GM19452 (cell line): Measurements from ENCODE around the gene TIGD2.
A peak's percentile ranks its signal among the peaks of the same experiment; 100 is the strongest.

Source experiments
- ATAC-seq: cut with Tn5 transposase; IDR thresholded peaks from one replicate; pipeline ENCODE4 v1.9.1; 2021; ENCODE audit not compliant: unreplicated experiment

The TIGD2 gene

DNA sequence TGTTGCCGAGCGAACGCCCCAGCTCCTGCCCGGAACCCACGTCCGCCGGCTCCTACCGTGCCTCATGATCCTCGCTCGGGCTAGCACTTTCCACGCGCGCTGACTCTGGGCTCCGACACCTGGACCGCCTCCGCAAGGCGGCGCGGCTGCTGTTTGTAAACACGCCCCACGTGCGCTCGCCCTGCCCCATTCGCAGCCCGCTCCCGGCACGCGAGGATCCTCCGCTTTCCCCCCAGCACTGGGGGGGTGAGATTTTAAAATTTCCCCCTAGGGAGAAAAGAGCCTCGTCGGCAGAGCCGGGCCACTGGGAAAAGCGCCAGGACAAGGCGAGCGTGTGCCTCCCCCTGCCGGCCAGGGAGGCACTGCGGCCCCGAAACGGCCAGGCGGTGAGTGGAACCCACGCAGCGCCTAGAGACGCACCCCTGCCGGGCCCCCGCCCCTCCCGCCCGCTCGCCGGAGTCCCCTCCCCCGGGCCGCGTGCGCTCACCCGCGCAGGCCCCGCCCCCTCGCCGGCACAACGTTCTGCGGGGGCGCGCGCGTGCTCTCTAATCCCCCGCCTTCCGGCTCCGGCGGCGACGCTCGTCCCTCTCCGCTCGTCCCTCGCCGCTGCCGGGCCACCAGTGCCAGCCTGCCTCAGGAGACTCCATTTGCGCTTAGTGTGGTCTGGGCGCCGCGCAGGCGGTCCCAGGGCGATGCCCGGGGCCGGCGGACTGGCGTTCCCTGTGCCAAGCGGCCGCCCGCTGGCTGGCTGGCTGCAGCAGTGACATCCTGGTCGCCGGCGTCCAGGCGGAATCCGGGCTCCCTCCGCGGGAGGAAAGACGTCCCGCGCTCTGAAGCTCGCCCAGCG, at the start of gene TIGD2:
Gene TIGD2, plus strand, starts transcription at position 548 of the 847 bp plus-strand sequence. CDS start 1,442 bp downstream, outside the sequence.
- ATAC-seq: peak; percentile 91

DNA sequence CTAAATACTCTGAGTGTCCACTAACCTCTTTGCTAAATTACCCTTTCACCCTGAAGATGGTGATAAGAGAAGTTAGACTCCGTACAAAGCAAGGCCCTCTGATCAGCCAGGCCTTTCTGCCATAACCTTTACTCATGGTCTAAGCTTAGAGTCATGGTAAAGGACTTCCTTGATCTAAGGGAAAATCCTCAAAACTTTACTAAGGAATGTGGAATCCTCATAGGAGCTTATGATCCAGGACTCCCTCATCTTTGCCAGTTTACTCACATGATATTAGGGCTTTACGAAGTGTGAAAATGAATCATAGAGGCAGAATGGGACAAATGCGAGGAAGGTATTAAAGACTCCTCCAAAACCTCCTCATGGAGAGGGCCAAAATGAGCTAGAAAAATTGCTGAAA, 46.5 kb upstream of the TIGD2 start:
- no peak for ATAC-seq

DNA sequence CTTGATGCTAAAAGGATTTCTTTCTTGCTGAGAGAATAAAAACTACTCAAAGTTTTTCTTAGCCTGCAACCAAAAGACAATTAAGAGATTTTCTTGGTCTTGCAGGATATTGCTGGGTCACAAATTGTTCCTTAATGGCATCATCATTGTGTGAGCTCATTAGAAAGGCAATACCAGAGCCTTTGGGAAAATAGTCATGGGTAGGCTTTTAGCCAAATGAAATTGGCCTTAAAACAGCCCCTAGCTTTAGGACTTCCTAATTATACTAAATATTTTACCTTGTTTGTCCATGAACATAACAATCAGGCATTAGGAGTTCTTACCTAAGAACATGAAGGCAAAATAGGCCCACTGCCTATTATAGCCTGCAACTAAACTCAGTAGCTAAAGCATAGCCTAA, 43.9 kb upstream of the TIGD2 start:
- no peak for ATAC-seq

DNA sequence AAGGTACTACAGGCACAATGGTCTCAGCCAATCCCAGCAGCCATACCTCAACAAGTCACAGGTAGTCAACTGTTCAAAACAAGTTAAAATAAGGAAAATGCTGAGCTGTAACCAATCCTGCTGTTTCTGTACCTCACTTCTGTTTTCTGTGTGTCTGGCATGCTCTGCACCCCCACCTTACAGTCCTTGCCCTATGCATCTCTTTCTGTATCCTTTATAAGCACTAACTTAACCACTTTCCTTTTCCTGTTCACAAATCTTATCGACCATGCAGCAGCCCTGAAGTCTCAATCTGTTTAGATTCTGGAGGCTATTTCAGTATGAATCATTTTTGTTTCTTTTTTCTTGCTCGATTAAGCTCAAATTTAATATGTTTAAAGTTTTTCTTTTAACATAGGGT, 41.9 kb upstream of the TIGD2 start:
- peak; percentile 66 for ATAC-seq

DNA sequence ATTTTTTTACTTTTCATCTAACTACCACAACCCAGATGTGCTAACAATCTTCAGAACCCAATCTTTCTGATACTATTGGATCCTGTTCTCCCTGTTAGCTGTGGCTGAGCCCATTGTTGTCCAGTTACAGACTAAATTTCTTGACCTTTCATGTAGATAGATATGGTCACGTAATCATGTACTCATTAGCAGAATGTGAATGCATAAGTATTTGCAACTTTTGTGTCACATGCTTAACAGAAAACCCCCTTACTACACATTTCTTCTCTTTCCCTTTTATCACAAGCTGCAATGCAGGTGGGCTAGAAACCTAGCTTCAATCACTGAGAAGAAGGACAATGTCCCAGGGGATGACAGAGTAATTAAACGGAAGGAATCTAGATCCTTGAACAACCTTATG, 41.3 kb upstream of the TIGD2 start:
- ATAC-seq: peak; percentile 44

DNA sequence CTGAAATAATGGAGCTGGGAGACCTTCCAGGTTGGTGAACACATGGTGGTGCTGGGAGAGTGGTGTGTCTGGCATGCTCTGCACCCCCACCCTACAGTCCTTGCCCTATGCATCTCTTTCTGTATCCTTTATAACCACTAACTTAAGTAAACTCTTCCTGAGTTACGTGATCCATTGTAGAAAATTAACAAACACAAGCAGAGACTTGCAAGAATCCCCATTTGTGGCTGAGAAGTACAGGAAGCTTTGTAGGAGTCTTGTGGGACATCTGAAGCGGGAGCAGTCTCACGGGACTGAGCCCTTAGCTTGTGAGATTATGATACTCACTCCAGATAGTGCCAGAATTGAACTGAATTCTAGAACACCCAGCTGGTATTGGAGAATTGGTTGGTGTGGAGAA, 40.0 kb upstream of the TIGD2 start:
- no peak for ATAC-seq

DNA sequence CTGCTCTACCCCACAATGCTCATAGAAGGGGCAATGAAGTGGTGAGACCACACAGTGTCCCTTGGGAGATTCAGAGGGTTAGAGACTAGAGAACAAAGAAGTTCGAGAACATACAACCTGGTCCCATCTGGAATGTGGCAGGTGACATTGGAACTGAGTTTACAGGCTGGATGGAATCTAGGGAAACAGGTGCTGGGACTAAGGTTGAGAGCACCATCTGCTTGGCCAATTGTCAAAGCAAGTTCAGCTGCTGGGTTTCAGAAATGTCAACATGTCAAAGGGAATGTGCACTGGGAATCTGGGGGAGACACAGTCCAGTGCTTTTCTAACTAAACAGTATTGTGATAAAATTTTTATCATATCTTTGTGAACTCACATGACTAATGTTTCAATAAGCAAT, 38.4 kb upstream of the TIGD2 start:
- ATAC-seq: no peak

DNA sequence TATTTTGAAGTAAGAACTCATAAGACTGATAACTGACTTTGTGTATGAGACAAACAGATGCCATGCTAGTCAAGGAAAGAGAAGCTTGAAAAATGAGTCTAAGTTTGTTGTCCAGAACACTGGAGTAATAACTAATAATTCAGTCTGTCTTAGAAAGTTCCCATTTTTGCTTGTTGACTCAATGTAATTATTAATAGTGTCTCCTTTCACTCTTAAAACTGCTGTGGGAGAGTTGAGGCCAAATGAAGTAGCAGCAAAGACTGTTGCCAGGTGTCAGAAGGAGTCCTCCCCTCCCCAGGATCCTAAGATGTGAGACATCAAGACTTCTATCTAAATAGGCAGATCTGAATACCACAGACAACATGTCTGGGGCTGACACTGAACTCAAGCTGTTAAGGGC, 33.6 kb upstream of the TIGD2 start:
- no peak for ATAC-seq

DNA sequence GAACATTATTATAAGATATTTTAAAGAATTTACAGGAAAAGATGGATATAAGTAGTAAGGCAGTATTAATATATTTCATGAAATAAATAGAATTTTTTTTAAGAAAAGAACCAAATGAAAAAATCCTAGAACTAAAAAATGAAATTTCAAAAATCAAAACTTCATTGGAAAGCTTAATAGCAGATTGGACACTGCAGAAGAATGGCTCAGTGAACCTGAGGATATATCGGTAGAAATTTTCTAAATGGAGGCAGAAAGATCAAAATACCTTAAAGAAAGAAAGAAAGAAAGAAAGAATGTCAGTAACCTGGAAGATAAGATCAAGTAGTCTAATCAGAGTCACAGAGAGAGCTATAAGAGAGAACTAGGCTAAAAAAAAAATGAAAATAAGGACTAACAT, 33.0 kb upstream of the TIGD2 start:
- no peak for ATAC-seq

DNA sequence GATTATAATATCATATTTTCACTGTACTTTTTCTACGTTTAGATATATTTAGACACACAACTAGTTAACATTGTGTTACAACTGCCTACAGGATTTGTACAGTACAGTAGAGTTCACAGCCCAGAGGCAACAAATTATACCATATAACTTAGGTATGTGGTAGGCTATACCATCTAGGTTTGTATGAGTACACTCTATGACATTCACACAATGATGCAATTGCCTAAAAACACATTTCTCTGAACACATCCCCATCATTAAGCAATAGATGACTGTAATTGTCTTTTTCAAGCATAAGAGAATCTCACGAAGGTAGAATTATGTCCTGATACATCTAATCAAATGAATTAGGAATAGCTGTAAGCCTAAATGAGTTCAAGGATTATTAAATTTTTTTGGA, 12.3 kb upstream of the TIGD2 start:
- no peak for ATAC-seq

DNA sequence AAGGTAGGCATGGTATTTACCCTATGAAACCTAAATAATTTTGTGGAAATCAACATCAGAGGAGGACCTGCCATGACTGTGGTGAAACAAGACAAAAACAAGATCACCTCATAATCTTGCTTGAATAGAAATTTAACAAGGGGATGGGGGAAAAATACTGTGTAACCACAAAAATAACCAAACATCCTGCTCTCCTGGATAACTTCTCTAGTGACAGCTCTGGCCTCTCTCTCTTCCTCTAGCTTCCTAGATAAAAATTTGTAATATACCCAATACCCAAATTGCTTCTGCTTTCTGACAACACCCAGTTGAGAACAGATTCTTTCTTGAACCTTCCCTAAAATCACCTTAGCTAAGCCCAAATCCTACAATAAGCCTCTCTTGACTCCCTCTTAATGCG, 11.9 kb upstream of the TIGD2 start:
- ATAC-seq: no peak

DNA sequence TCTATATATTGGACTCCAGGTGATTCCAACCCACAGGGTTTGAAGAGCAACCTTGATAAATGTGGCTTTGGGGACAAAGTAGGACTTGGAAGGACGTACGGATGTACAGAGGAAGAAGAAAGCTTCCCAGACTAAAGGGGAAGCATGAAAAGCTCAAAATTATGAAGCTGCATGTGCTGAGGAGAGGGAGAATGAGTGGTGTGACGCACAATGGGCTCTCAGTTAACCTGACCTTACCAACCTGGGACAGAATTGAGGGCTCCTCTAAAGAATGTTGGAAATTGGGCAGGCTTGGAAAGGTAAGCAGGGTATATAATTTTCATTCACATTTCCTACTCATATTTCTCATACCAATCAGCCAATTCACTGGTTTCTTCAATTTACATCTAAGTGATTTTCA, 10.5 kb upstream of the TIGD2 start:
- ATAC-seq: peak; percentile 9

DNA sequence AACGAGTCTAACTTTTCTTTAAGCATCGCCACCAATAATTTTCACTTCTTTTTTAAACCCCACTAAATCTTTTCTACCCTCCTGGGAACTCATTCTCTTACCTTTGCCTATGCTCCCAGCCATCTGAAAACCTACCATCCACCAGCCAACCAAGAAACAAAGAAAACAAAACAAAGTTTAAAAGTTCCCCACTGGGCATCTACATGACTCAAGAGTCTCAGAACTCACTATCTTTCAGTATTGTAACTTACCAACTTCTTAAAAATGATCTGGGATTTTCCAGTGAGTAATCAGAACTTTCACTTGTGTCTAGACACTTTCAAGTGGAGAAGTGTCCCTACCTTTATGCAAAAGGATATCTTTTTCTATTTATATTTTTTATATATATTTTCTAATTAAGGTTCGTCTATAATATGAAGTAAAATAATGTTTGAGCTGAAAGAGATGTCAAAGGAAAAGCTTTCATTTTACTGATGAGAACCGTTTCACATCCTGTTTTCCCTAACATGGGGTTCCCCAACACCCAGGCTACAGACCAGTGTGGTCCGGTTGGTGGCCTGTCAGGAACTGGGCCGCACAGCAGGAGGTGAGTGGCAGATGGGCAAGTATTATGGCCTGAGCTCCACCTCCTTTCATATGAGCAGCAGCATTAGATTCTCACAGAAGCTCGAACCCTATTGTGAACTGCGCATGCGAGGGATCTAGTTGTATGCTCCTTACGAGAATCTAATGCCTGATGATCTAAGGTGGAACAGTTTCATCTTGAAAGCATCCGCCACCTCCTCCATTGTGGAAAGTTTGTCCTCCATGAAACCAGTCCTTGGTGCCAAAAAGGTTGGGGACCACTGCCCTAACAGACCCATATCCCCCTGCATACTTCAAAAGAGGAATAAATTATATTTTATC, 9.8 kb upstream of the TIGD2 start:
- ATAC-seq: peak; percentile 89

DNA sequence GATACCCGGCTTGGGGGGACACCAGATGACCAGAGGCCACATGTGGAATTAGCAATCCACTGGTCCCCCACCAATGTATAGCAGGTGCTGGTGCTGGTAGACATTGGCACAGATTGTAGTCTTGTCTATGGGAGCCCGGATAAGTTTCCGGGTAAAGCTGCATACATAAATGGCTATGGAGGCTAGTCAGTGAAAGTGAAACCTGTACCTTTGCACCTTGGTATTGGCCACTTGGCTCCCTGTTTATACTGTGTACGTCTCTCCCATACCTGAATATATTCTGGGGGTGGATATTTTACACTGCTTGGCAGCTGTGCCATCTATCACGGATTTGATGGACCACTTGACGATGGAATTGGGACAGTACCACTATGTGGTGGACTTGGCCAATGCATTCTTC, 5.6 kb upstream of the TIGD2 start:
- ATAC-seq: no peak

DNA sequence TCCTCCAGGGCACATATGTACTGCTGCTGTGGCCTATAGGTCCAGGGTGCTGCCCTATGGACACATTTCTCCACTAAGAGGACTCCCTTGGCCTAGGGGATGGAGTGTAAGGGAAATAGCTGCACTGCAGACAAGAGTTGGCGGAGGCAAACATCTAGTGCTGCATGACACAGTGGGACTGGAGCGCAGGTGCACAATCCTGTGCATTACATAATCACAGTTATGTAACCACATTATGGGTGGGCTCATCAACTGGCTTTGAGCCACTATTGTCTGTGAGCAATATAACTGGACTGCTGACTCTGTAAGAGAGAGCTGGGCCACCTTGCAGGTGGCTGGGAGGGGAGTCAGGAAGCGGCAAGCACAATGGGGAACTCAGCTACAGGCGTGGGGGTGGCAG, 3.2 kb upstream of the TIGD2 start:
- no peak for ATAC-seq

DNA sequence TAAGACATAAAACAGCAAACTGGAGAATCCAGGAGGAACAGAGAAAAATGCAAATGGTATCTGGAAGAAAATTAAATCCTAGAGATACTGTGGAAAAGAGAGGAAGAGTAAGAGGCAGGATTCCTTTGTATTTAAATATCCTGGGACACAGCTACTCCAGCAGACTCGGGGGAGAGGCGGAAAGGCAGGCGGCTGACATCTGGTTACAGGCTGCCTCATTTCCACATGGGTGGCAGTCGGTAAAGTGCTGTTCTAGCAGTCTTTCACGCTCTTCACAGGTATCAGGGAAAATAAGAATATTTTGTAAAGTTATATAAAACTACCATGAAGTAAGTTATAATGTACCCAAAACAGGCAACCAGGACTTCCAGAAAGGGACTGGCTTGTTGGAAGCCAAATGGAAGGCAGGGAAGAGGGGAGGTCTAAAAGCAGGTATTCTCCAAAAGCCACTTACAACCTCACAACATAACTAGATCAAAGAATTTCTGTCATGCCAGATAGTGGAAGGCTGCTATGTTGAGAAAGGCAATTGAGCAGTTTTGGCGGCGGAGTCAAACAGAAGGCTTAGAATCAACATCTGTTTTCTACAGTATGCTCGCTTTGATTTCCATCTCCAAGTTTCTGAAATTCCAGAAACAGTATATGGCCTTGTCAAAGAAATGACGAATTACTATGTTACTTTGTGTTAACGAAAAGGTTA, 1.3 kb upstream of the TIGD2 start:
- ATAC-seq: no peak

DNA sequence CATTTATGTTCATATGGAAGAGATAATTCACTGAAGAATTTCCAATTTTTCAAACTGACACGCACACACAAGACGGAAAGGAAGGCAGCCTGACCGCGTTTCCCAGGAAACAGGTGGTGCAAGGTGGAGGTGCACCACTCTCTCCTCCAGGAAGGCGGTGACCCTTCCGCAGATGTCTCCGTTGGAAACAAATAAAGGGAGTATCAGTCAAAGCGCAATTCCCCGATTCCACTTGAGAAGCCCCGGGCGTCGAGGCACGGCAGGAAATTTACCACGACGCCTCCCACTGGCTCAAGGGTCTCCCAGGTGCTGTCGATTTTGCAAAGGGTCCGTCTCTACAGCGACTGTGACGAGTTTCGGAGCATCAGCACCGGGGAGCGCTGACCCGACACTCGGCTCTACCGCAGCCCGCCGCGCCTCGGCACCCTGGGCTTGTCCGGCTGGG, 770 bp upstream of the TIGD2 start:
- ATAC-seq: no peak

DNA sequence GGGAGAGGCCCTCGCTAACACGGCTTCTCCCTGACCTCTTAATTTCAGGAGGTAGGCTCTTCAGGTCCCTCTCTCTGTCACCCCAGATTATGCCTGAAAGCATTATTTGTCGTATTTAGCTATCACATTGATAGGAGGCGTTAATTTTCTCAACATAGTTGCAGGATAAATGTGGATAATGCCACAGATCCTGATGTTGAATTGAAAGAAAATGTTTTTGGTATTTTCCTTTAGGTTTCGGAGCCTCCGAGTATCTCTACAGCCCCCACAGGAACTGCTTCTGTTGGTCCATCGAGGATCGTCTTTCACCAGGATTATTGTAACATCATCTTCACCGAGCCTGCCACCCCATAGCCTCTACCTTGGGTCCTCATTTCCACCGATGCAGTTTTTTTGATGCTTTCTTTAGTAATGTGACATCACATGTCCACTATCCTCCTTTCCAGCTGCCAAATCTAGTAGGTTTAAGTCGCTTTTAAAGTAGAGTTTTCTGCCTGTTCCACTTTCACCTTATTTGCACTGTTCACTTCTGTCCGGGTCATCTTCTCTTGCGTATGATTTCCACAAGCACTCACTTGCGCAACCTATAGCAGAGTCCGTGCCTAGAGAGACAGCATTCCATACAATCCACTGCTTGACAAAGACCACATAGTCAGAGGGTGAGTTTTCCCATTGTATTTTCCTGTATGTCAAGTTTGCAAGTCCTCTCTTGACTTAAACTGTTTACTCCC, 665 bp downstream of the TIGD2 start:
- ATAC-seq: no peak

DNA sequence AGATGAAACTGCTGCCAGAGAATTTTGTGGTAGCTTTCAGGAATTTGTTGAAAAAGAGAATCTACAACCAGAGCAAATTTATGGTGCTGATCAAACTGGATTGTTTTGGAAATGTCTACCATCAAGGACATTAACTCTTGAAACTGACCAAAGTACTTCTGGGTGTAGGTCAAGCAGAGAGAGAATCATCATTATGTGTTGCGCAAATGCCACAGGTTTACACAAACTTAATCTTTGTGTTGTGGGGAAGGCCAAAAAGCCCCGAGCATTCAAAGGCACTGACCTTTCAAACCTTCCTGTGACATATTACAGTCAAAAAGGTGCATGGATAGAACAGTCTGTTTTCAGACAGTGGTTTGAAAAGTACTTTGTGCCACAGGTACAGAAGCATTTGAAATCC, 2.1 kb downstream of the TIGD2 start:
- no peak for ATAC-seq

DNA sequence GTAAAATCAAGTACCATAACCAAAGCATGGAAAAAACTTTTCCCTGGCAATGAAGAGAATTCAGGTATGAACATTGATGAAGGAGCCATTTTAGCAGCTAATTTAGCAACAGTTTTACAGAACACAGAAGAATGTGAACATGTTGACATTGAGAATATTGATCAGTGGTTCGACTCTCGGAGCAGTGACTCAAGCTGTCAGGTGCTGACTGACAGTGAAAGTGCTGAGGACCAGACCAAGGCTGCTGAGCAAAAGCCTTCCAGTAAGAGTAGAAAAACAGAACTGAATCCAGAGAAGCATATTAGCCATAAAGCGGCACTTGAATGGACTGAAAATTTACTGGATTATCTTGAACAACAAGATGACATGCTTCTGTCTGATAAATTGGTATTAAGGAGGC, 2.8 kb downstream of the TIGD2 start:
- ATAC-seq: no peak

DNA sequence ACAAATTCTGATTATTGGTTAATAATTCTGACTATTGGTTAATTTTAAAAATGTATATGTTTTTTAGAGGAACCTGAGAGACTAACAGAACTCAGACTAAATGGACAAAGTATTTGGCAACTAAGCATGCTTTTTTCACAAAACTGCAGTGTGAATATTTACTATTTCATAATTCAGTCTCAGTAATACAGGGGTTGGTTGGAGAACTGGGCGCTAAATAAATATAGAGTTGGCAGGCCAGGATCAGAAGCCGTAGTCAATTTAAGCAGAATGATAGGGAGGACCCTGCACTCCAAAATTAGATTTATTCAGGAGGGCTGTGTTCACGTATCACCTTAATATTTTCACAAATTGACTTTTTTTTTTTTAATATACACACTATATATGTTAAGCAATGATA, 5.8 kb downstream of the TIGD2 start:
- no peak for ATAC-seq
